ENCODE results near the gene CHRM5. TPM values are rescaled to one million over a fixed set of nuclear protein-coding genes. Genes with fewer than 3 reads are reported as not detected.

The CHRM5 gene
- total RNA-seq, 2 donors from 2014 or later: not detected

- no peak for TF ChIP-seq CTCF (IDR thresholded peaks at IDR 0.05)
- intact Hi-C loops (cut with DNase I): no loop called here
- no peaks in the 10 kb centered on the region for H3K36me3 ChIP-seq
Observed at GRCh38 chr15:34111488-34111887, 143.2 kb downstream of the CHRM5 start.

GRCh38 chr15:34114215-34114614 lies 145.9 kb downstream of the CHRM5 start:
- no peak overlapping the region for H3K27ac ChIP-seq
- no peak overlapping the region for H3K4me3 ChIP-seq
- no peaks in the 10 kb centered on the region for H3K4me1 ChIP-seq
- H3K27me3 ChIP-seq: no peaks in the 10 kb centered on the region
- DNase-seq: no peak
- no peaks in the 10 kb centered on the region for H3K9me3 ChIP-seq
- intact Hi-C loops (cut with DNase I): no loop called here
- TF ChIP-seq CTCF (IDR thresholded peaks at IDR 0.05): no peak
- H3K36me3 ChIP-seq: no peaks in the 10 kb centered on the region
- H3K9ac ChIP-seq (ENCODE audit: low read depth in 2 of 2, low read length in 2 of 2): no peak overlapping the region

More at GRCh38 chr15:34111488-34111887, 143.2 kb downstream of the CHRM5 start:
- no peak overlapping the region for H3K27ac ChIP-seq
- H3K9me3 ChIP-seq: no peaks in the 10 kb centered on the region
- no peaks in the 10 kb centered on the region for H3K27me3 ChIP-seq
- no peak overlapping the region for H3K9ac ChIP-seq (ENCODE audit: low read depth in 2 of 2, low read length in 2 of 2)
- no peaks in the 10 kb centered on the region for H3K4me1 ChIP-seq
- no peak overlapping the region for H3K4me3 ChIP-seq
- DNase-seq: no peak

GRCh38 chr15:34114739-34115138 lies 146.4 kb downstream of the CHRM5 start:
- H3K4me3 ChIP-seq: no peak overlapping the region
- DNase-seq: no peak
- intact Hi-C loops (cut with DNase I): no loop called here

GRCh38 chr15:34116620-34117019 lies 148.3 kb downstream of the CHRM5 start:
- no peaks in the 10 kb centered on the region for H3K27me3 ChIP-seq
- TF ChIP-seq CTCF (IDR thresholded peaks at IDR 0.05): no peak
- intact Hi-C loops (cut with DNase I): no loop called here
- DNase-seq: no peak
- no peaks in the 10 kb centered on the region for H3K36me3 ChIP-seq
- H3K9ac ChIP-seq (ENCODE audit: low read depth in 2 of 2, low read length in 2 of 2): no peak overlapping the region
- H3K4me1 ChIP-seq: no peaks in the 10 kb centered on the region
- H3K9me3 ChIP-seq: no peaks in the 10 kb centered on the region
- no peak overlapping the region for H3K27ac ChIP-seq
- no peak overlapping the region for H3K4me3 ChIP-seq

More at GRCh38 chr15:34114739-34115138, 146.4 kb downstream of the CHRM5 start:
- H3K9me3 ChIP-seq: no peaks in the 10 kb centered on the region
- TF ChIP-seq CTCF (IDR thresholded peaks at IDR 0.05): no peak
- no peaks in the 10 kb centered on the region for H3K4me1 ChIP-seq
- H3K36me3 ChIP-seq: no peaks in the 10 kb centered on the region
- no peak overlapping the region for H3K27ac ChIP-seq
- H3K9ac ChIP-seq (ENCODE audit: low read depth in 2 of 2, low read length in 2 of 2): no peak overlapping the region
- H3K27me3 ChIP-seq: no peaks in the 10 kb centered on the region

Other genes starting within 250 kb of the CHRM5 start
- 10 to 100 TPM in 1 of 2 donors, 1 to 10 TPM in 1; 10.0 to 13.9 TPM for gene AVEN, start 70.7 kb downstream of the CHRM5 start, total RNA-seq
- gene EMC7, start 133.4 kb downstream of the CHRM5 start, total RNA-seq: 10 to 100 TPM; 73.1 to 78.6 TPM
- 1 to 10 TPM in 1 of 2 donors, under 1 TPM in 1; 0.69 to 1.3 TPM for gene PGBD4, start 133.6 kb downstream of the CHRM5 start, total RNA-seq
- gene KATNBL1, start 241.6 kb downstream of the CHRM5 start, total RNA-seq: 10 to 100 TPM; 37.2 to 43.0 TPM